Measurements from ENCODE around the gene BTBD9. TPM values are rescaled to one million over a fixed set of nuclear protein-coding genes. Genes with fewer than 3 reads are reported as not detected.

The BTBD9 gene
- total RNA-seq, 4 donors from 2014 or later = 8.6 to 34.1 (median 30.8) TPM

GRCh38 chr6:38305995-38306681, 333.6 kb downstream of the BTBD9 start:
- Histone ChIP-seq H3K4me3 (no peak overlapping the region), H3K9me3 (no peaks in the 10 kb centered on the region), H3K27ac (no peak overlapping the region), H3K27me3 (no peaks in the 10 kb centered on the region), H3K4me1 (peaks cover 0 to 11% (median 0%) of the 10 kb centered on the region in 4 donors), H3K36me3 (no peaks in the 10 kb centered on the region)
- intact Hi-C loops (cut with DNase I; ENCODE audit: low total_unique reads) = no loop called here
- no peak for TF ChIP-seq EP300 (IDR thresholded peaks at IDR 0.05; ENCODE audit: low read depth)
- no peak for TF ChIP-seq POLR2A (IDR thresholded peaks at IDR 0.05)
- TF ChIP-seq POLR2AphosphoS5 (IDR thresholded peaks at IDR 0.05) = no peak
- TF ChIP-seq CTCF (IDR thresholded peaks at IDR 0.05) = no peak
- WGBS, 2 donors (ENCODE audit: low coverage in 1 of 2) = 76% methylated on average over 4 of the region's 4 CpGs
- no peak for DNase-seq
- in situ Hi-C loops (cut with MboI; ENCODE audit: low pct_ligation_motif_present in 1 of 4, low pct_unique_long_range_greater_than_20kb in 1 of 4, low sequenced_read_pairs in 3 of 4) = no loop called here

GRCh38 chr6:38302838-38303237, 336.9 kb downstream of the BTBD9 start:
- WGBS, 2 donors (ENCODE audit: low coverage in 1 of 2) = 79 to 89% methylated on average over 2 of the region's 2 CpGs

GRCh38 chr6:38302081-38302480, 337.6 kb downstream of the BTBD9 start:
- intact Hi-C loops (cut with DNase I; ENCODE audit: low total_unique reads) (no loop called here), in situ Hi-C loops (cut with MboI; ENCODE audit: low pct_ligation_motif_present in 1 of 4, low pct_unique_long_range_greater_than_20kb in 1 of 4, low sequenced_read_pairs in 3 of 4) (no loop called here)
- TF ChIP-seq CTCF (IDR thresholded peaks at IDR 0.05) = no peak
- no peak for TF ChIP-seq EP300 (IDR thresholded peaks at IDR 0.05; ENCODE audit: low read depth)
- no peak for TF ChIP-seq POLR2AphosphoS5 (IDR thresholded peaks at IDR 0.05)
- no peak for TF ChIP-seq POLR2A (IDR thresholded peaks at IDR 0.05)

More at GRCh38 chr6:38302838-38303237, 336.9 kb downstream of the BTBD9 start:
- Histone ChIP-seq H3K9me3 (no peaks in the 10 kb centered on the region), H3K36me3 (no peaks in the 10 kb centered on the region), H3K27ac (no peak overlapping the region), H3K4me3 (no peak overlapping the region), H3K27me3 (no peaks in the 10 kb centered on the region), H3K4me1 (peaks cover 0 to 5% (median 0%) of the 10 kb centered on the region in 4 donors)
- no peak for DNase-seq
- in situ Hi-C loops (cut with MboI; ENCODE audit: low pct_ligation_motif_present in 1 of 4, low pct_unique_long_range_greater_than_20kb in 1 of 4, low sequenced_read_pairs in 3 of 4) (no loop called here), intact Hi-C loops (cut with DNase I; ENCODE audit: low total_unique reads) (no loop called here)
- TF ChIP-seq CTCF (IDR thresholded peaks at IDR 0.05) (no peak), EP300 (IDR thresholded peaks at IDR 0.05; ENCODE audit: low read depth) (no peak), POLR2AphosphoS5 (IDR thresholded peaks at IDR 0.05) (no peak), POLR2A (IDR thresholded peaks at IDR 0.05) (no peak)

DNA sequence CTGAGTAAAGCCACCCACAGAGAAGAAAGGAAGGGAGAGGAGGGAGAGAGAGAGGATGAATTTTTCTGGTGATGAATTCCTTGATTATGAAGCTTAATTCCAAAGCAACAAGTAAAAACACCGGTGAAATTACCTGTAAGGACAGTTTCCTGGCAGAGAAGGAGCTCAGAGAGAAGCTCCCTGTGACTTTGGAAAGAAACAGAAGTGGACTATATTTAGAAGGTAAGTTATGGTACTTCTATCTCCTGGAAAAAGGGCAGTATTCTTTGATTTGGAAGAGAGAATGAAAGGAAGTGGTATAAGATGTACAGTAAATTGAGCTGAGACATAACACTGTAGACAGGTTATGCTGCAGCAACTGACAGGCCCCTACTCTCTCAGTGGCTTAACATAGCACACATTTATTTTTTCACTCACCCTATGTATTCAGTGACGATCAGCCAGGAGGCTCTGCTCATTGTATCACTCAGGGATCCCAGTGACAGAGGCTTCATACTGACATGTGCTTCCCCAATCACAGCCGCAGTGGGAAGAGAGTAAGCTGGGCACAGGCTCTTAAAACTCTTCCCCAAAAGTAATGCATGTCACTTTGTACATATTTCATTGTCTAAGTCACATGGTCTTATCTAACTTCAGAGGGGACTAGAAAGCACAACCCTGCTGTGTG, 349.5 kb downstream of the BTBD9 start:
- Histone ChIP-seq H3K36me3 (no peaks in the 10 kb centered on the region), H3K4me3 (no peak overlapping the region), H3K9me3 (peaks cover 5 to 7% of the 10 kb centered on the region in 2 donors), H3K27ac (no peak overlapping the region), H3K27me3 (no peaks in the 10 kb centered on the region), H3K4me1 (no peaks in the 10 kb centered on the region)
- WGBS, 2 donors (ENCODE audit: low coverage in 1 of 2) = 70 to 79% methylated on average over 1 to 3 of the region's 3 CpGs
- no peak for DNase-seq
- intact Hi-C loops (cut with DNase I; ENCODE audit: low total_unique reads) = no loop called here
- TF ChIP-seq EP300 (IDR thresholded peaks at IDR 0.05; ENCODE audit: low read depth) (no peak), CTCF (IDR thresholded peaks at IDR 0.05) (no peak), POLR2A (IDR thresholded peaks at IDR 0.05) (no peak), POLR2AphosphoS5 (IDR thresholded peaks at IDR 0.05) (no peak)
- in situ Hi-C loops (cut with MboI; ENCODE audit: low pct_ligation_motif_present in 1 of 4, low pct_unique_long_range_greater_than_20kb in 1 of 4, low sequenced_read_pairs in 3 of 4) = no loop called here

More at GRCh38 chr6:38302081-38302480, 337.6 kb downstream of the BTBD9 start:
- no peaks in the 10 kb centered on the region for H3K36me3 ChIP-seq
- no peak for DNase-seq
- H3K27ac ChIP-seq = no peak overlapping the region
- H3K4me1 ChIP-seq = peaks cover 0 to 4% (median 0%) of the 10 kb centered on the region in 4 donors
- H3K27me3 ChIP-seq = no peaks in the 10 kb centered on the region
- H3K4me3 ChIP-seq = no peak overlapping the region
- WGBS, 2 donors (ENCODE audit: low coverage in 1 of 2) = 100% methylated on average over 1 of the region's 1 CpG
- H3K9me3 ChIP-seq = no peaks in the 10 kb centered on the region

Measured in transverse colon (tissue), 4 donors.